ENCODE data around the gene SORCS2.

Gene SORCS2

DNA sequence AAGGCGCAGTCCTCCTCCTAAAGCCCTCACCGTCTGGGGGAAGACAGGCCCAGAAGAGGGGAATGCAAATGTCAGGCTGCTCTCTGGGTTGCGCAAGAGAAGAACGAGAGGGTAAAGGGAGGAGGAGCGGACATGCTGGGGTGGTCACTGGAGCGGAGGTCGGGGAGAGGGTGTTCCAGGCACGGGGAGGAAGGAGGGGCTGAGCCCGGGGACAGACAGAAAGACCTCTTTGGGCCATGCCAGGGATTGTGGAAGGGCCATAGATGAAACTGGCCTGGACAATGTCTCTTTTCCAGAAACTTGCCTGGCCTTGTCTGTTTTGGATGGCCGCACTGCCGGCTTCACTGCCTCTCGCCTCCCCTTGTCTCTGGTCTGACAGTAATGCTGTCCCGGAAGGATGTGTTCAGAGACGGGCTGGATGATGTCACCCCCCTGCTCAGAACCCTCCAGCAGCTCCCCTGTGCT, 121.0 kb downstream of the SORCS2 start:
- H3K36me3 ChIP-seq (ENCODE audit: control insufficient read depth in 2 of 2, insufficient read depth in 1 of 2, low read length in 2 of 2), result no peaks in the 10 kb centered on the region
- CTCF ChIA-PET, result interaction anchor here (0.7 kb wide), 2 partner anchors 128 to 402 kb away, joined by 3 read pairs; no protein-coding TSS in a partner anchor
- H3K4me1 ChIP-seq (ENCODE audit: control insufficient read depth, insufficient read depth, low read length), result no peaks in the 10 kb centered on the region
- H3K27ac ChIP-seq (ENCODE audit: extremely low read depth, low read depth, low read length), result no peak overlapping the region
- POLR2A ChIA-PET, result no interaction called here
- H3K4me3 ChIP-seq (ENCODE audit: low read depth, low read length), result no peak overlapping the region
- TF ChIP-seq ZNF214 (tag by site-specific recombination; IDR thresholded peaks at IDR 0.05; ENCODE audit: borderline replicate concordance) (no peak), KLF10 (tag by site-specific recombination; IDR thresholded peaks at IDR 0.05) (no peak), YY2 (tag by site-specific recombination; IDR thresholded peaks at IDR 0.05) (no peak), ZNF747 (tag by site-specific recombination; IDR thresholded peaks at IDR 0.05) (no peak), SP3 (tag by site-specific recombination; IDR thresholded peaks at IDR 0.05) (no peak), ZNF560 (tag by site-specific recombination; IDR thresholded peaks at IDR 0.05; ENCODE audit: borderline replicate concordance) (no peak), OSR2 (tag by site-specific recombination; IDR thresholded peaks at IDR 0.05) (no peak)
- TF ChIP-seq, protein P1, sequence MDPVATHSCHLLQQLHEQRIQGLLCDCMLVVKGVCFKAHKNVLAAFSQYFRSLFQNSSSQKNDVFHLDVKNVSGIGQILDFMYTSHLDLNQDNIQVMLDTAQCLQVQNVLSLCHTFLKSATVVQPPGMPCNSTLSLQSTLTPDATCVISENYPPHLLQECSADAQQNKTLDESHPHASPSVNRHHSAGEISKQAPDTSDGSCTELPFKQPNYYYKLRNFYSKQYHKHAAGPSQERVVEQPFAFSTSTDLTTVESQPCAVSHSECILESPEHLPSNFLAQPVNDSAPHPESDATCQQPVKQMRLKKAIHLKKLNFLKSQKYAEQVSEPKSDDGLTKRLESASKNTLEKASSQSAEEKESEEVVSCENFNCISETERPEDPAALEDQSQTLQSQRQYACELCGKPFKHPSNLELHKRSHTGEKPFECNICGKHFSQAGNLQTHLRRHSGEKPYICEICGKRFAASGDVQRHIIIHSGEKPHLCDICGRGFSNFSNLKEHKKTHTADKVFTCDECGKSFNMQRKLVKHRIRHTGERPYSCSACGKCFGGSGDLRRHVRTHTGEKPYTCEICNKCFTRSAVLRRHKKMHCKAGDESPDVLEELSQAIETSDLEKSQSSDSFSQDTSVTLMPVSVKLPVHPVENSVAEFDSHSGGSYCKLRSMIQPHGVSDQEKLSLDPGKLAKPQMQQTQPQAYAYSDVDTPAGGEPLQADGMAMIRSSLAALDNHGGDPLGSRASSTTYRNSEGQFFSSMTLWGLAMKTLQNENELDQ (tag by site-specific recombination; IDR thresholded peaks at IDR 0.05; ENCODE audit: low read depth), result no peak
- TF ChIP-seq, protein P2, sequence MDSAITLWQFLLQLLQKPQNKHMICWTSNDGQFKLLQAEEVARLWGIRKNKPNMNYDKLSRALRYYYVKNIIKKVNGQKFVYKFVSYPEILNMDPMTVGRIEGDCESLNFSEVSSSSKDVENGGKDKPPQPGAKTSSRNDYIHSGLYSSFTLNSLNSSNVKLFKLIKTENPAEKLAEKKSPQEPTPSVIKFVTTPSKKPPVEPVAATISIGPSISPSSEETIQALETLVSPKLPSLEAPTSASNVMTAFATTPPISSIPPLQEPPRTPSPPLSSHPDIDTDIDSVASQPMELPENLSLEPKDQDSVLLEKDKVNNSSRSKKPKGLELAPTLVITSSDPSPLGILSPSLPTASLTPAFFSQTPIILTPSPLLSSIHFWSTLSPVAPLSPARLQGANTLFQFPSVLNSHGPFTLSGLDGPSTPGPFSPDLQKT (IDR thresholded peaks at IDR 0.05; ENCODE audit: borderline replicate concordance, low read depth, low read length), result no peak
- TF ChIP-seq, protein P3, sequence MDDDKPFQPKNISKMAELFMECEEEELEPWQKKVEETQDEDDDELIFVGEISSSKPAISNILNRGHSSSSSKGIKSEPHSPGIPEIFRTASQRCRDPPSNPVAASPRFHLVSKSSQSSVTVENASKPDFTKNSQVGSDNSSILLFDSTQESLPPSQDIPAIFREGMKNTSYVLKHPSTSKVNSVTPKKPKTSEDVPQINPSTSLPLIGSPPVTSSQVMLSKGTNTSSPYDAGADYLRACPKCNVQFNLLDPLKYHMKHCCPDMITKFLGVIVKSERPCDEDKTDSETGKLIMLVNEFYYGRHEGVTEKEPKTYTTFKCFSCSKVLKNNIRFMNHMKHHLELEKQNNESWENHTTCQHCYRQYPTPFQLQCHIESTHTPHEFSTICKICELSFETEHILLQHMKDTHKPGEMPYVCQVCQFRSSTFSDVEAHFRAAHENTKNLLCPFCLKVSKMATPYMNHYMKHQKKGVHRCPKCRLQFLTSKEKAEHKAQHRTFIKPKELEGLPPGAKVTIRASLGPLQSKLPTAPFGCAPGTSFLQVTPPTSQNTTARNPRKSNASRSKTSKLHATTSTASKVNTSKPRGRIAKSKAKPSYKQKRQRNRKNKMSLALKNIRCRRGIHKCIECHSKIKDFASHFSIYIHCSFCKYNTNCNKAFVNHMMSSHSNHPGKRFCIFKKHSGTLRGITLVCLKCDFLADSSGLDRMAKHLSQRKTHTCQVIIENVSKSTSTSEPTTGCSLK (tag by site-specific recombination; IDR thresholded peaks at IDR 0.05), result no peak
- TF ChIP-seq, protein P4, sequence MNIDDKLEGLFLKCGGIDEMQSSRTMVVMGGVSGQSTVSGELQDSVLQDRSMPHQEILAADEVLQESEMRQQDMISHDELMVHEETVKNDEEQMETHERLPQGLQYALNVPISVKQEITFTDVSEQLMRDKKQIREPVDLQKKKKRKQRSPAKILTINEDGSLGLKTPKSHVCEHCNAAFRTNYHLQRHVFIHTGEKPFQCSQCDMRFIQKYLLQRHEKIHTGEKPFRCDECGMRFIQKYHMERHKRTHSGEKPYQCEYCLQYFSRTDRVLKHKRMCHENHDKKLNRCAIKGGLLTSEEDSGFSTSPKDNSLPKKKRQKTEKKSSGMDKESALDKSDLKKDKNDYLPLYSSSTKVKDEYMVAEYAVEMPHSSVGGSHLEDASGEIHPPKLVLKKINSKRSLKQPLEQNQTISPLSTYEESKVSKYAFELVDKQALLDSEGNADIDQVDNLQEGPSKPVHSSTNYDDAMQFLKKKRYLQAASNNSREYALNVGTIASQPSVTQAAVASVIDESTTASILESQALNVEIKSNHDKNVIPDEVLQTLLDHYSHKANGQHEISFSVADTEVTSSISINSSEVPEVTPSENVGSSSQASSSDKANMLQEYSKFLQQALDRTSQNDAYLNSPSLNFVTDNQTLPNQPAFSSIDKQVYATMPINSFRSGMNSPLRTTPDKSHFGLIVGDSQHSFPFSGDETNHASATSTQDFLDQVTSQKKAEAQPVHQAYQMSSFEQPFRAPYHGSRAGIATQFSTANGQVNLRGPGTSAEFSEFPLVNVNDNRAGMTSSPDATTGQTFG (tag by site-specific recombination; IDR thresholded peaks at IDR 0.05; ENCODE audit: borderline replicate concordance), result no peak
- TF ChIP-seq, protein P5, sequence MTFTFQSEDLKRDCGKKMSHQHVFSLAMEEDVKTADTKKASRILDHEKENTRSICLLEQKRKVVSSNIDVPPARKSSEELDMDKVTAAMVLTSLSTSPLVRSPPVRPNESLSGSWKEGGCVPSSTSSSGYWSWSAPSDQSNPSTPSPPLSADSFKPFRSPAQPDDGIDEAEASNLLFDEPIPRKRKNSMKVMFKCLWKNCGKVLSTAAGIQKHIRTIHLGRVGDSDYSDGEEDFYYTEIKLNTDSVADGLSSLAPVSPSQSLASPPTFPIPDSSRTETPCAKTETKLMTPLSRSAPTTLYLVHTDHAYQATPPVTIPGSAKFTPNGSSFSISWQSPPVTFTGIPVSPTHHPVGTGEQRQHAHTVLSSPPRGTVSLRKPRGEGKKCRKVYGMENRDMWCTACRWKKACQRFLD (tag by site-specific recombination; IDR thresholded peaks at IDR 0.05), result no peak
- H3K9me3 ChIP-seq (ENCODE audit: control insufficient read depth, insufficient read depth, low read depth, low read length), result no peaks in the 10 kb centered on the region

DNA sequence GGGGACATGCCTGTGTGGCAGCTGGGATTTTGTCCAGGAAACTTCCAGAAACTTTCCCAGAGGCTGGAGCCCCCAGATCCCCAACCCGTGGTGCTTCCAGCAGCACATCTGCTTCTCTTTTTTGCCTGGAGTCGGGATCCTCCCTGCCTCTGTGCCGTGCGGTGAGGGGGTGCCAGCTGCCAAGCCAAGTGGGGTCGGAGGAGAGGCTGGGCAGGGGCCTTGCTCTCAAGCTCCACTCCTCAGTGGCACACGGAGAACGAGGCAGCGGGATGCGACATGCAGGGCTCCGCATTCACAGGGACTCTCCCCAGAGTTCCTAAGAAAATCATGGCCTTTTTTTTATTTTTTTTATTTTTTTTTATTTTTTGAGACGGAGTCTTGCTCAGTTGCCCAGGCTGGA, 121.7 kb downstream of the SORCS2 start:
- ChIA-PET POLR2A (no interaction called here), CTCF (no interaction called here)
- no peaks in the 10 kb centered on the region for H3K9me3 ChIP-seq (ENCODE audit: control insufficient read depth, insufficient read depth, low read depth, low read length)
- no peak for TF ChIP-seq GLIS2 (tag by site-specific recombination; IDR thresholded peaks at IDR 0.05)
- no peak for TF ChIP-seq KLF8 (tag by site-specific recombination; IDR thresholded peaks at IDR 0.05)
- TF ChIP-seq ZNF596 (tag by site-specific recombination; IDR thresholded peaks at IDR 0.05), result no peak
- TF ChIP-seq, protein P6, sequence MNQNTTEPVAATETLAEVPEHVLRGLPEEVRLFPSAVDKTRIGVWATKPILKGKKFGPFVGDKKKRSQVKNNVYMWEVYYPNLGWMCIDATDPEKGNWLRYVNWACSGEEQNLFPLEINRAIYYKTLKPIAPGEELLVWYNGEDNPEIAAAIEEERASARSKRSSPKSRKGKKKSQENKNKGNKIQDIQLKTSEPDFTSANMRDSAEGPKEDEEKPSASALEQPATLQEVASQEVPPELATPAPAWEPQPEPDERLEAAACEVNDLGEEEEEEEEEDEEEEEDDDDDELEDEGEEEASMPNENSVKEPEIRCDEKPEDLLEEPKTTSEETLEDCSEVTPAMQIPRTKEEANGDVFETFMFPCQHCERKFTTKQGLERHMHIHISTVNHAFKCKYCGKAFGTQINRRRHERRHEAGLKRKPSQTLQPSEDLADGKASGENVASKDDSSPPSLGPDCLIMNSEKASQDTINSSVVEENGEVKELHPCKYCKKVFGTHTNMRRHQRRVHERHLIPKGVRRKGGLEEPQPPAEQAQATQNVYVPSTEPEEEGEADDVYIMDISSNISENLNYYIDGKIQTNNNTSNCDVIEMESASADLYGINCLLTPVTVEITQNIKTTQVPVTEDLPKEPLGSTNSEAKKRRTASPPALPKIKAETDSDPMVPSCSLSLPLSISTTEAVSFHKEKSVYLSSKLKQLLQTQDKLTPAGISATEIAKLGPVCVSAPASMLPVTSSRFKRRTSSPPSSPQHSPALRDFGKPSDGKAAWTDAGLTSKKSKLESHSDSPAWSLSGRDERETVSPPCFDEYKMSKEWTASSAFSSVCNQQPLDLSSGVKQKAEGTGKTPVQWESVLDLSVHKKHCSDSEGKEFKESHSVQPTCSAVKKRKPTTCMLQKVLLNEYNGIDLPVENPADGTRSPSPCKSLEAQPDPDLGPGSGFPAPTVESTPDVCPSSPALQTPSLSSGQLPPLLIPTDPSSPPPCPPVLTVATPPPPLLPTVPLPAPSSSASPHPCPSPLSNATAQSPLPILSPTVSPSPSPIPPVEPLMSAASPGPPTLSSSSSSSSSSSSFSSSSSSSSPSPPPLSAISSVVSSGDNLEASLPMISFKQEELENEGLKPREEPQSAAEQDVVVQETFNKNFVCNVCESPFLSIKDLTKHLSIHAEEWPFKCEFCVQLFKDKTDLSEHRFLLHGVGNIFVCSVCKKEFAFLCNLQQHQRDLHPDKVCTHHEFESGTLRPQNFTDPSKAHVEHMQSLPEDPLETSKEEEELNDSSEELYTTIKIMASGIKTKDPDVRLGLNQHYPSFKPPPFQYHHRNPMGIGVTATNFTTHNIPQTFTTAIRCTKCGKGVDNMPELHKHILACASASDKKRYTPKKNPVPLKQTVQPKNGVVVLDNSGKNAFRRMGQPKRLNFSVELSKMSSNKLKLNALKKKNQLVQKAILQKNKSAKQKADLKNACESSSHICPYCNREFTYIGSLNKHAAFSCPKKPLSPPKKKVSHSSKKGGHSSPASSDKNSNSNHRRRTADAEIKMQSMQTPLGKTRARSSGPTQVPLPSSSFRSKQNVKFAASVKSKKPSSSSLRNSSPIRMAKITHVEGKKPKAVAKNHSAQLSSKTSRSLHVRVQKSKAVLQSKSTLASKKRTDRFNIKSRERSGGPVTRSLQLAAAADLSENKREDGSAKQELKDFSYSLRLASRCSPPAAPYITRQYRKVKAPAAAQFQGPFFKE (tag by site-specific recombination; IDR thresholded peaks at IDR 0.05; ENCODE audit: borderline replicate concordance), result no peak
- TF ChIP-seq ZNF239 (tag by site-specific recombination; IDR thresholded peaks at IDR 0.05), result no peak
- TF ChIP-seq ZNF621 (tag by site-specific recombination; IDR thresholded peaks at IDR 0.05), result no peak
- no peak for TF ChIP-seq OSR2 (tag by site-specific recombination; IDR thresholded peaks at IDR 0.05)
- no peak for TF ChIP-seq IKZF3 (tag by site-specific recombination; IDR thresholded peaks at IDR 0.05)
- no peak for TF ChIP-seq ZNF184 (tag by site-specific recombination; IDR thresholded peaks at IDR 0.05)

More for the DNA sequence above, 121.7 kb downstream of the SORCS2 start:
- H3K36me3 ChIP-seq (ENCODE audit: control insufficient read depth in 2 of 2, insufficient read depth in 1 of 2, low read length in 2 of 2), result no peaks in the 10 kb centered on the region
- no peaks in the 10 kb centered on the region for H3K4me1 ChIP-seq (ENCODE audit: control insufficient read depth, insufficient read depth, low read length)
- no peak overlapping the region for H3K27ac ChIP-seq (ENCODE audit: extremely low read depth, low read depth, low read length)
- no peak overlapping the region for H3K4me3 ChIP-seq (ENCODE audit: low read depth, low read length)

Measured in HEK293 (cell line).